Endothelial cell of umbilical vein (primary cell): ENCODE measurements around the gene HIVEP3.

Experiments
- EZH2 ChIP-seq: IDR thresholded peaks from 2 replicates; pipeline ENCODE4 v1.6.1; 2012; ENCODE audit warnings: borderline replicate concordance, low read depth, mild to moderate bottlenecking, moderate library complexity, low read length, inconsistent platforms; ENCODE audit not compliant: severe bottlenecking
- GATA2 ChIP-seq: IDR thresholded peaks from 2 replicates; pipeline ENCODE4 v1.7.0; 2011; ENCODE audit warnings: low read depth, mild to moderate bottlenecking, moderate library complexity, mixed read lengths, low read length; ENCODE audit not compliant: insufficient read length, insufficient read depth
- JUN ChIP-seq: IDR thresholded peaks from 2 replicates; pipeline ENCODE4 v1.6.1; 2011; ENCODE audit warnings: borderline replicate concordance, low read depth; ENCODE audit not compliant: insufficient read length, insufficient read depth
- MYC ChIP-seq: IDR thresholded peaks from one replicate; pipeline ENCODE4 v1.6.1; 2011; ENCODE audit warnings: mild to moderate bottlenecking, low read depth, low read length
- POLR2A ChIP-seq: IDR thresholded peaks from 2 replicates; pipeline ENCODE4 v1.6.1; 2012; ENCODE audit warnings: low read depth, mild to moderate bottlenecking, control low read depth, low read length
- POLR2AphosphoS5 ChIP-seq: IDR thresholded peaks from 2 replicates; pipeline ENCODE4 v1.6.1; 2012; ENCODE audit warnings: low read depth, mild to moderate bottlenecking, control low read depth, low read length, moderate library complexity; ENCODE audit not compliant: insufficient read depth
- TF ChIP-seq, protein P1 (sequence below), 2 donors: IDR thresholded peaks; 1 replicate in 1 of 2; 2 replicates in 1 of 2; pipeline ENCODE4 v1.5.1; 2011; ENCODE audit warnings: low read length in 2 of 2, mild to moderate bottlenecking in 2 of 2, moderate library complexity in 2 of 2, control low read depth in 1 of 2, inconsistent platforms in 1 of 2, low read depth in 1 of 2; ENCODE audit not compliant: insufficient read depth in 1 of 2; ENCODE audit errors: extremely low read depth in 1 of 2

GRCh38 chr1:41689558-41689981 is 229.2 kb downstream of the HIVEP3 start:
- TF ChIP-seq GATA2: no peak
- TF ChIP-seq JUN: no peak
- TF ChIP-seq POLR2A: no peak
- no peak for TF ChIP-seq EZH2
- TF ChIP-seq POLR2AphosphoS5: no peak
- TF ChIP-seq, protein P1, sequence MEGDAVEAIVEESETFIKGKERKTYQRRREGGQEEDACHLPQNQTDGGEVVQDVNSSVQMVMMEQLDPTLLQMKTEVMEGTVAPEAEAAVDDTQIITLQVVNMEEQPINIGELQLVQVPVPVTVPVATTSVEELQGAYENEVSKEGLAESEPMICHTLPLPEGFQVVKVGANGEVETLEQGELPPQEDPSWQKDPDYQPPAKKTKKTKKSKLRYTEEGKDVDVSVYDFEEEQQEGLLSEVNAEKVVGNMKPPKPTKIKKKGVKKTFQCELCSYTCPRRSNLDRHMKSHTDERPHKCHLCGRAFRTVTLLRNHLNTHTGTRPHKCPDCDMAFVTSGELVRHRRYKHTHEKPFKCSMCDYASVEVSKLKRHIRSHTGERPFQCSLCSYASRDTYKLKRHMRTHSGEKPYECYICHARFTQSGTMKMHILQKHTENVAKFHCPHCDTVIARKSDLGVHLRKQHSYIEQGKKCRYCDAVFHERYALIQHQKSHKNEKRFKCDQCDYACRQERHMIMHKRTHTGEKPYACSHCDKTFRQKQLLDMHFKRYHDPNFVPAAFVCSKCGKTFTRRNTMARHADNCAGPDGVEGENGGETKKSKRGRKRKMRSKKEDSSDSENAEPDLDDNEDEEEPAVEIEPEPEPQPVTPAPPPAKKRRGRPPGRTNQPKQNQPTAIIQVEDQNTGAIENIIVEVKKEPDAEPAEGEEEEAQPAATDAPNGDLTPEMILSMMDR (IDR thresholded peaks at IDR 0.05; ENCODE audit: extremely low read depth in 1 of 2, insufficient read depth in 1 of 2, low read depth in 1 of 2, low read length in 2 of 2): no peak
- TF ChIP-seq MYC: no peak
